K562 (cell line): ENCODE results near the gene TESK1. TPM values are rescaled to one million over a fixed set of nuclear protein-coding genes. Genes with fewer than 3 reads are reported as not detected.

Source experiments
- BMI1 ChIP-seq: fragments of 150-350 bp; IDR thresholded peaks from 2 replicates; pipeline ENCODE4 v1.6.1; 2014; ENCODE audit warnings: low read length
- ETV1 ChIP-seq: fragments of 450-650 bp; conservative IDR thresholded peaks from 2 replicates; pipeline ENCODE4 v1.6.1; 2016; ENCODE audit warnings: missing genetic modification characterization, control low read depth, low read depth, missing compliant biosample characterization
- RFX5 ChIP-seq: IDR thresholded peaks from 2 replicates; pipeline ENCODE4 v1.6.1; 2011; ENCODE audit warnings: low read depth, mild to moderate bottlenecking, improper control_type of control experiment, low read length
- STAT5A ChIP-seq: IDR thresholded peaks from 2 replicates; pipeline ENCODE4 v1.6.1; 2012; ENCODE audit warnings: low read length, inconsistent platforms, borderline replicate concordance
- TCF3 ChIP-seq: sonication (generic); formaldehyde crosslinking; IDR thresholded peaks from 2 replicates; pipeline ENCODE4 v1.4.0; 2020; ENCODE audit warnings: mild to moderate bottlenecking, missing genetic modification reagents
- ZFP36 ChIP-seq: fragments of 150-350 bp; IDR thresholded peaks from 2 replicates; pipeline ENCODE4 v1.6.1; 2018; ENCODE audit warnings: low read length, low read depth; ENCODE audit not compliant: partially characterized antibody
- polyA plus RNA-seq, 8 experiments: library from polyadenylated mRNA; depleted of rRNA in 4 of 8; stranded (reverse) in 5 of 8; unstranded in 3 of 8; fragments of >200 nt; fragmentation: Nextera tagmentation in 2 of 8; fragmentation: Illumina TruSeq in 1 of 8; extraction: Ambion mirVana in 2 of 8; extraction: Trizol in 1 of 8; gene quantifications; 2 replicates each; pipeline versions ENCODE4 v1.2.1 to v1.2.3, GENCODE V29; 2011 to 2014; ENCODE audit warnings: inconsistent platforms in 1 of 8, missing spikeins in 1 of 8
- total RNA-seq, 7 experiments: library from RNA; depleted of rRNA in 6 of 7; stranded (reverse); fragments of >200 nt in 6 of 7; fragmentation: Illumina TruSeq in 2 of 7; extraction: Trizol in 2 of 7; gene quantifications; 2 replicates each; pipeline versions ENCODE4 v1.2.1 to v1.2.3, GENCODE V29; 2011 to 2021; ENCODE audit warnings: low replicate concordance in 1 of 7
- TF ChIP-seq, protein P1 (sequence below): fragments of 450-650 bp; IDR thresholded peaks from 2 replicates; pipeline ENCODE4 v1.6.1; 2016; ENCODE audit warnings: mild to moderate bottlenecking, moderate library complexity
- TF ChIP-seq, protein P2 (sequence below): fragments of 450-650 bp; IDR thresholded peaks from 2 replicates; pipeline ENCODE4 v1.6.1; 2016; ENCODE audit warnings: borderline replicate concordance
- TF ChIP-seq, protein P3 (sequence below), 2 experiments: IDR thresholded peaks; 2 replicates each; pipeline ENCODE4 v1.6.1; 2011; ENCODE audit warnings: borderline replicate concordance in 1 of 2, control low read depth in 1 of 2, low read depth in 1 of 2, low read length in 1 of 2, mild to moderate bottlenecking in 1 of 2, mixed read lengths in 1 of 2, moderate library complexity in 1 of 2; ENCODE audit not compliant: insufficient read depth in 1 of 2, insufficient read length in 1 of 2, poor library complexity in 1 of 2, severe bottlenecking in 1 of 2; ENCODE audit errors: extremely low read depth in 1 of 2
- TF ChIP-seq, protein P4 (sequence below): conservative IDR thresholded peaks from 2 replicates; pipeline ENCODE4 v1.6.1; 2011; ENCODE audit warnings: low read depth, mild to moderate bottlenecking, low read length; ENCODE audit not compliant: control insufficient read depth

The TESK1 gene
- total and polyA plus RNA-seq, 9 of the 15 experiments (the other 6 are each of a cell fraction or from before 2014, with no cell fraction given): 0.07 to 10.4 (median 4.1) TPM

DNA sequence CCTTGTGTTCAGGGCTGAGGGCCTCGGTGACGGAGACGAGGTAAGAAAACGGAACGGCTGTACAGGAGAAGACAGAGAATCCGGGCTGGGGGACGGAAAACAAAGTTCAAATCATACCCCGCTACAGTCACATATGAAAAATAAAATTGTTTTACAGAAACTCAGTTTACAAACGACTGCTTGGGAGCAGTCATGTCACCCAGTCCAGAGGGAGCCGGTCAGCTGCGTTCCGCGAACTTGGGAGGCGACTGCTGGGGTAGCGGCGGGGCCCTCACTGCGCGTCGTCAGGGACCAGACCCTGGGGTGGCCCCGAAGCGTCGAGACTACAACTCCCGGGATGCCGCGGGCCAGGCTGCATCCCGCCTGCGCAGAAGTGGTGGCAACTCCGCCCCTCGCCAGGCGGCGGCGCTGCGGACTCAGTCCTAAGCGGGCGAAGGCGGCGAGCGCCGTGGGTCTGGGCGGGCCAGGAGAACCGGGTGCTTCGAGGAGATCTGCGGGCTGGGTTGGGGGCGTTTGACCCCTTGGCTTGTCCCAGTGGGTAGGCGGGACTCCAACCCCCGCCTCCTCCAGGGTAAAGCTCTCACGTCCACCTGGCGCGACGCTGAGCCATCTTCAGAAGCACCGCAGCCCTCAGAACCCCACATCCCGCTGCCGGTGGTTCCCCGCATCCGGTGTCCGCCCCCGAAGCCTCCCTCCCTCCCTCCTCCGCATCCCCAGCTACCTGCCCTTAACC lies 41.6 kb downstream of the TESK1 start (continued):
- TF ChIP-seq, protein P1, sequence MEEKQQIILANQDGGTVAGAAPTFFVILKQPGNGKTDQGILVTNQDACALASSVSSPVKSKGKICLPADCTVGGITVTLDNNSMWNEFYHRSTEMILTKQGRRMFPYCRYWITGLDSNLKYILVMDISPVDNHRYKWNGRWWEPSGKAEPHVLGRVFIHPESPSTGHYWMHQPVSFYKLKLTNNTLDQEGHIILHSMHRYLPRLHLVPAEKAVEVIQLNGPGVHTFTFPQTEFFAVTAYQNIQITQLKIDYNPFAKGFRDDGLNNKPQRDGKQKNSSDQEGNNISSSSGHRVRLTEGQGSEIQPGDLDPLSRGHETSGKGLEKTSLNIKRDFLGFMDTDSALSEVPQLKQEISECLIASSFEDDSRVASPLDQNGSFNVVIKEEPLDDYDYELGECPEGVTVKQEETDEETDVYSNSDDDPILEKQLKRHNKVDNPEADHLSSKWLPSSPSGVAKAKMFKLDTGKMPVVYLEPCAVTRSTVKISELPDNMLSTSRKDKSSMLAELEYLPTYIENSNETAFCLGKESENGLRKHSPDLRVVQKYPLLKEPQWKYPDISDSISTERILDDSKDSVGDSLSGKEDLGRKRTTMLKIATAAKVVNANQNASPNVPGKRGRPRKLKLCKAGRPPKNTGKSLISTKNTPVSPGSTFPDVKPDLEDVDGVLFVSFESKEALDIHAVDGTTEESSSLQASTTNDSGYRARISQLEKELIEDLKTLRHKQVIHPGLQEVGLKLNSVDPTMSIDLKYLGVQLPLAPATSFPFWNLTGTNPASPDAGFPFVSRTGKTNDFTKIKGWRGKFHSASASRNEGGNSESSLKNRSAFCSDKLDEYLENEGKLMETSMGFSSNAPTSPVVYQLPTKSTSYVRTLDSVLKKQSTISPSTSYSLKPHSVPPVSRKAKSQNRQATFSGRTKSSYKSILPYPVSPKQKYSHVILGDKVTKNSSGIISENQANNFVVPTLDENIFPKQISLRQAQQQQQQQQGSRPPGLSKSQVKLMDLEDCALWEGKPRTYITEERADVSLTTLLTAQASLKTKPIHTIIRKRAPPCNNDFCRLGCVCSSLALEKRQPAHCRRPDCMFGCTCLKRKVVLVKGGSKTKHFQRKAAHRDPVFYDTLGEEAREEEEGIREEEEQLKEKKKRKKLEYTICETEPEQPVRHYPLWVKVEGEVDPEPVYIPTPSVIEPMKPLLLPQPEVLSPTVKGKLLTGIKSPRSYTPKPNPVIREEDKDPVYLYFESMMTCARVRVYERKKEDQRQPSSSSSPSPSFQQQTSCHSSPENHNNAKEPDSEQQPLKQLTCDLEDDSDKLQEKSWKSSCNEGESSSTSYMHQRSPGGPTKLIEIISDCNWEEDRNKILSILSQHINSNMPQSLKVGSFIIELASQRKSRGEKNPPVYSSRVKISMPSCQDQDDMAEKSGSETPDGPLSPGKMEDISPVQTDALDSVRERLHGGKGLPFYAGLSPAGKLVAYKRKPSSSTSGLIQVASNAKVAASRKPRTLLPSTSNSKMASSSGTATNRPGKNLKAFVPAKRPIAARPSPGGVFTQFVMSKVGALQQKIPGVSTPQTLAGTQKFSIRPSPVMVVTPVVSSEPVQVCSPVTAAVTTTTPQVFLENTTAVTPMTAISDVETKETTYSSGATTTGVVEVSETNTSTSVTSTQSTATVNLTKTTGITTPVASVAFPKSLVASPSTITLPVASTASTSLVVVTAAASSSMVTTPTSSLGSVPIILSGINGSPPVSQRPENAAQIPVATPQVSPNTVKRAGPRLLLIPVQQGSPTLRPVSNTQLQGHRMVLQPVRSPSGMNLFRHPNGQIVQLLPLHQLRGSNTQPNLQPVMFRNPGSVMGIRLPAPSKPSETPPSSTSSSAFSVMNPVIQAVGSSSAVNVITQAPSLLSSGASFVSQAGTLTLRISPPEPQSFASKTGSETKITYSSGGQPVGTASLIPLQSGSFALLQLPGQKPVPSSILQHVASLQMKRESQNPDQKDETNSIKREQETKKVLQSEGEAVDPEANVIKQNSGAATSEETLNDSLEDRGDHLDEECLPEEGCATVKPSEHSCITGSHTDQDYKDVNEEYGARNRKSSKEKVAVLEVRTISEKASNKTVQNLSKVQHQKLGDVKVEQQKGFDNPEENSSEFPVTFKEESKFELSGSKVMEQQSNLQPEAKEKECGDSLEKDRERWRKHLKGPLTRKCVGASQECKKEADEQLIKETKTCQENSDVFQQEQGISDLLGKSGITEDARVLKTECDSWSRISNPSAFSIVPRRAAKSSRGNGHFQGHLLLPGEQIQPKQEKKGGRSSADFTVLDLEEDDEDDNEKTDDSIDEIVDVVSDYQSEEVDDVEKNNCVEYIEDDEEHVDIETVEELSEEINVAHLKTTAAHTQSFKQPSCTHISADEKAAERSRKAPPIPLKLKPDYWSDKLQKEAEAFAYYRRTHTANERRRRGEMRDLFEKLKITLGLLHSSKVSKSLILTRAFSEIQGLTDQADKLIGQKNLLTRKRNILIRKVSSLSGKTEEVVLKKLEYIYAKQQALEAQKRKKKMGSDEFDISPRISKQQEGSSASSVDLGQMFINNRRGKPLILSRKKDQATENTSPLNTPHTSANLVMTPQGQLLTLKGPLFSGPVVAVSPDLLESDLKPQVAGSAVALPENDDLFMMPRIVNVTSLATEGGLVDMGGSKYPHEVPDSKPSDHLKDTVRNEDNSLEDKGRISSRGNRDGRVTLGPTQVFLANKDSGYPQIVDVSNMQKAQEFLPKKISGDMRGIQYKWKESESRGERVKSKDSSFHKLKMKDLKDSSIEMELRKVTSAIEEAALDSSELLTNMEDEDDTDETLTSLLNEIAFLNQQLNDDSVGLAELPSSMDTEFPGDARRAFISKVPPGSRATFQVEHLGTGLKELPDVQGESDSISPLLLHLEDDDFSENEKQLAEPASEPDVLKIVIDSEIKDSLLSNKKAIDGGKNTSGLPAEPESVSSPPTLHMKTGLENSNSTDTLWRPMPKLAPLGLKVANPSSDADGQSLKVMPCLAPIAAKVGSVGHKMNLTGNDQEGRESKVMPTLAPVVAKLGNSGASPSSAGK: peak; percentile 21; the same call in 1 of the 2 replicates
- no peak for TF ChIP-seq TCF3
- TF ChIP-seq, protein P2, sequence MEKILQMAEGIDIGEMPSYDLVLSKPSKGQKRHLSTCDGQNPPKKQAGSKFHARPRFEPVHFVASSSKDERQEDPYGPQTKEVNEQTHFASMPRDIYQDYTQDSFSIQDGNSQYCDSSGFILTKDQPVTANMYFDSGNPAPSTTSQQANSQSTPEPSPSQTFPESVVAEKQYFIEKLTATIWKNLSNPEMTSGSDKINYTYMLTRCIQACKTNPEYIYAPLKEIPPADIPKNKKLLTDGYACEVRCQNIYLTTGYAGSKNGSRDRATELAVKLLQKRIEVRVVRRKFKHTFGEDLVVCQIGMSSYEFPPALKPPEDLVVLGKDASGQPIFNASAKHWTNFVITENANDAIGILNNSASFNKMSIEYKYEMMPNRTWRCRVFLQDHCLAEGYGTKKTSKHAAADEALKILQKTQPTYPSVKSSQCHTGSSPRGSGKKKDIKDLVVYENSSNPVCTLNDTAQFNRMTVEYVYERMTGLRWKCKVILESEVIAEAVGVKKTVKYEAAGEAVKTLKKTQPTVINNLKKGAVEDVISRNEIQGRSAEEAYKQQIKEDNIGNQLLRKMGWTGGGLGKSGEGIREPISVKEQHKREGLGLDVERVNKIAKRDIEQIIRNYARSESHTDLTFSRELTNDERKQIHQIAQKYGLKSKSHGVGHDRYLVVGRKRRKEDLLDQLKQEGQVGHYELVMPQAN: no peak
- TF ChIP-seq, protein P3, sequence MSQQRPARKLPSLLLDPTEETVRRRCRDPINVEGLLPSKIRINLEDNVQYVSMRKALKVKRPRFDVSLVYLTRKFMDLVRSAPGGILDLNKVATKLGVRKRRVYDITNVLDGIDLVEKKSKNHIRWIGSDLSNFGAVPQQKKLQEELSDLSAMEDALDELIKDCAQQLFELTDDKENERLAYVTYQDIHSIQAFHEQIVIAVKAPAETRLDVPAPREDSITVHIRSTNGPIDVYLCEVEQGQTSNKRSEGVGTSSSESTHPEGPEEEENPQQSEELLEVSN (IDR thresholded peaks at IDR 0.05; ENCODE audit: borderline replicate concordance in 1 of 2, extremely low read depth in 1 of 2, insufficient read depth in 1 of 2, insufficient read length in 1 of 2, low read depth in 1 of 2, low read length in 1 of 2, poor library complexity in 1 of 2, severe bottlenecking in 1 of 2): peak; percentile 24 to 66
- TF ChIP-seq, protein P4, sequence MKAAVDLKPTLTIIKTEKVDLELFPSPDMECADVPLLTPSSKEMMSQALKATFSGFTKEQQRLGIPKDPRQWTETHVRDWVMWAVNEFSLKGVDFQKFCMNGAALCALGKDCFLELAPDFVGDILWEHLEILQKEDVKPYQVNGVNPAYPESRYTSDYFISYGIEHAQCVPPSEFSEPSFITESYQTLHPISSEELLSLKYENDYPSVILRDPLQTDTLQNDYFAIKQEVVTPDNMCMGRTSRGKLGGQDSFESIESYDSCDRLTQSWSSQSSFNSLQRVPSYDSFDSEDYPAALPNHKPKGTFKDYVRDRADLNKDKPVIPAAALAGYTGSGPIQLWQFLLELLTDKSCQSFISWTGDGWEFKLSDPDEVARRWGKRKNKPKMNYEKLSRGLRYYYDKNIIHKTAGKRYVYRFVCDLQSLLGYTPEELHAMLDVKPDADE: peak; percentile 53; the same call in 1 of the 2 replicates
- TF ChIP-seq RFX5: no peak
- no peak for TF ChIP-seq ZFP36
- no peak for TF ChIP-seq STAT5A
- no peak for TF ChIP-seq BMI1
- peak; percentile 75 for TF ChIP-seq ETV1 (tag)
